GM12865 (cell line): ENCODE results near the gene LBR.

Source experiments
- DNase-seq: peaks from one replicate; pipeline ENCODE4 v3.0.0; 2010; ENCODE audit warnings: low read depth
- H3K4me3 ChIP-seq: 2 replicates; pipeline ENCODE4 v1.5.1; 2011; ENCODE audit warnings: mild to moderate bottlenecking, low read depth, low read length, control low read depth
- CTCF ChIP-seq: IDR thresholded peaks from 2 replicates; pipeline ENCODE4 v1.5.1; 2011; ENCODE audit warnings: low read length, control low read depth, low read depth, inconsistent platforms; ENCODE audit not compliant: insufficient read depth; ENCODE audit errors: missing control alignments

The LBR gene

GRCh38 chr1:225446595-225446960 lies 18.7 kb upstream of the LBR start:
- DNase-seq = no peak
- no peak for TF ChIP-seq CTCF
- H3K4me3 ChIP-seq = no peak overlapping the region

GRCh38 chr1:225445639-225446594 lies 18.1 kb upstream of the LBR start:
- TF ChIP-seq CTCF = no peak
- H3K4me3 ChIP-seq = no peak overlapping the region
- no peak for DNase-seq

GRCh38 chr1:225442123-225442505 lies 14.3 kb upstream of the LBR start:
- no peak for DNase-seq
- H3K4me3 ChIP-seq = no peak overlapping the region
- TF ChIP-seq CTCF = no peak

- peak; percentile 58 for DNase-seq
- no peak overlapping the region for H3K4me3 ChIP-seq
- peak; percentile 20 for TF ChIP-seq CTCF
Measured at GRCh38 chr1:225441314-225442122, 13.7 kb upstream of the LBR start.

- H3K4me3 ChIP-seq = no peak overlapping the region
- no peak for TF ChIP-seq CTCF
- no peak for DNase-seq
Measured at GRCh38 chr1:225440380-225441221, 12.8 kb upstream of the LBR start.

- no peak for TF ChIP-seq CTCF
- H3K4me3 ChIP-seq = no peak overlapping the region
- no peak for DNase-seq
Measured at GRCh38 chr1:225437710-225438437, 10.0 kb upstream of the LBR start.
